Right cardiac atrium (tissue), 5 donors: ENCODE measurements around the gene TAPBP. TPM values are rescaled to one million over a fixed set of nuclear protein-coding genes. Genes with fewer than 3 reads are reported as not detected.

Experiments used
- ATAC-seq, 2 donors: fragments of 200-7000 bp; cut with Tn5 transposase; one replicate each; pipeline versions ENCODE4 v1.8.0 to v1.9.1; 2020; ENCODE audit warnings: moderate library complexity in 2 of 2, mild to moderate bottlenecking in 1 of 2
- DNase-seq, 3 donors: peaks; one replicate each; pipeline ENCODE4 v3.0.0-alpha.2; 2020
- H3K27ac ChIP-seq: one replicate; pipeline ENCODE4 v1.5.1; 2013; ENCODE audit warnings: mild to moderate bottlenecking, low read length, control low read depth, moderate library complexity
- H3K27me3 ChIP-seq: one replicate; pipeline ENCODE4 v1.6.1; 2013; ENCODE audit not compliant: control insufficient read depth, insufficient read depth
- H3K4me1 ChIP-seq: one replicate; pipeline ENCODE4 v1.6.1; 2013; ENCODE audit warnings: low read length; ENCODE audit not compliant: control insufficient read depth, insufficient read depth
- H3K4me3 ChIP-seq: one replicate; pipeline ENCODE4 v1.5.1; 2013; ENCODE audit warnings: low read length, control low read depth
- H3K9me3 ChIP-seq: one replicate; pipeline ENCODE4 v1.6.1; 2013; ENCODE audit warnings: low read length; ENCODE audit not compliant: control insufficient read depth
- WGBS: extraction: QIAGEN DNeasy Blood & Tissue Kit; methylation state at CpG from one replicate; pipeline ENCODE4 v1.1.7; 2013; 5-methylcytosine and 5-hydroxymethylcytosine counted together
- intact Hi-C, 4 donors: fragments of 100-400 bp; cut with DNase I; formaldehyde crosslinking; loops; one replicate each; pipeline versions ENCODE4 v1.11.0 to v1.14.0; 2022 to 2023
- polyA plus RNA-seq: library from polyadenylated mRNA; stranded (reverse); fragments of 200-250 nt; gene quantifications from one replicate; pipeline ENCODE4 v1.2.3, GENCODE V29; 2013
- total RNA-seq, 4 donors: library from RNA; stranded (reverse); fragmentation: NEBNext Ultra II Directional; extraction: Animal tissue kit (Norgen Biotek cat#: 25700); gene quantifications; one replicate each; pipeline ENCODE4 v1.2.1, GENCODE V29; 2021
- donor health status: healthy with polysubstance abuse.
- donor health status: DM: no; HTN: yes; CAD: no.
- donor health status: DM: no; HTN: no; CAD: no.
- donor health status: DM: no; HTN: yes; CAD: no; lungs with severe emphysema.
- donor health status: DM: yes; HTN: yes; CAD: no.

The TAPBP gene
- total and polyA plus RNA-seq, 5 donors = 35.3 to 91.6 (median 86.9) TPM

- intact Hi-C loops = no loop called here
- H3K4me1 ChIP-seq = peaks cover 12% of the 10 kb centered on the region
- no peaks in the 10 kb centered on the region for H3K27me3 ChIP-seq
- H3K4me3 ChIP-seq = peak overlapping the region; percentile 84
- H3K9me3 ChIP-seq = no peaks in the 10 kb centered on the region
- WGBS = under 1% methylated on average over 33 of the region's 33 CpGs
- DNase-seq (peak; percentile 54 to 83 (median 82)), ATAC-seq (peak; percentile 1 to 2)
- H3K27ac ChIP-seq = peak overlapping the region; percentile 96
Observed at GRCh38 chr6:33313105-33313708, 671 bp downstream of the TAPBP start.

- WGBS = 7% methylated on average over 29 of the region's 29 CpGs
Observed at GRCh38 chr6:33312361-33313104, 1.3 kb downstream of the TAPBP start.

GRCh38 chr6:33306356-33306755 lies 7.5 kb downstream of the TAPBP start:
- ATAC-seq = no peak
- no peaks in the 10 kb centered on the region for H3K9me3 ChIP-seq
- H3K4me1 ChIP-seq = no peaks in the 10 kb centered on the region
- H3K27ac ChIP-seq = no peak overlapping the region
- intact Hi-C loops = no loop called here
- DNase-seq = no peak
- WGBS = 84% methylated on average over 4 of the region's 4 CpGs
- H3K27me3 ChIP-seq = no peaks in the 10 kb centered on the region
- no peak overlapping the region for H3K4me3 ChIP-seq

More at GRCh38 chr6:33312361-33313104, 1.3 kb downstream of the TAPBP start:
- intact Hi-C loops = no loop called here
- H3K4me1 ChIP-seq = peaks cover 12% of the 10 kb centered on the region
- peak; percentile 62 to 80 (median 74) for DNase-seq
- no peak overlapping the region for H3K27ac ChIP-seq
- ATAC-seq = peak; percentile 5 to 7
- peak overlapping the region; percentile 84 for H3K4me3 ChIP-seq
- no peaks in the 10 kb centered on the region for H3K9me3 ChIP-seq
- H3K27me3 ChIP-seq = no peaks in the 10 kb centered on the region

GRCh38 chr6:33305052-33305451 lies 8.8 kb downstream of the TAPBP start:
- H3K27me3 ChIP-seq = no peaks in the 10 kb centered on the region
- no peaks in the 10 kb centered on the region for H3K9me3 ChIP-seq
- no peak for DNase-seq
- no peak for ATAC-seq
- H3K27ac ChIP-seq = no peak overlapping the region
- no peaks in the 10 kb centered on the region for H3K4me1 ChIP-seq
- intact Hi-C loops = no loop called here
- no peak overlapping the region for H3K4me3 ChIP-seq
- WGBS = 81% methylated on average over 8 of the region's 8 CpGs

DNA sequence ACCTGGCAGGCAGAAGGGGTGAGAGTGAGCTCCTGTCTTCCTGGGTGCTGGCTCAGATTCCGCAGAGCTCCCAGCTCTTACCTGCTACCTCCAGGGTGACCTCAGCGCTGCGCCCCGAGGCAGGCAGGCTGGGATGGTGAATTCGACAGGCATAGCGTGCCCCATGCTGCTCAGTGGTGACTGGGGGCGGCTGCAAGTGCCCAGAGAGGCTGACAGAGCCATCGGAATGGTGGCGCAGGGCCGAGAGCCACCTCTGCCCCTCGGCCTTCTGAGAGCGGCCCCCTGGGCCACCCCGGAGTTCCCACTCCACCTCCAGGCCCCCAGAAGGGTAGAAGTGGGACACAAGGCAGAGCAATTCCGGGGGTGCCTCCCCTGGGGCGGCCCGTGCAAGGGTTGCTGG lies 9.7 kb downstream of the TAPBP start:
- H3K4me3 ChIP-seq = no peak overlapping the region
- DNase-seq = peak in 1 of 3 donors; percentile 59
- no peaks in the 10 kb centered on the region for H3K9me3 ChIP-seq
- no peaks in the 10 kb centered on the region for H3K27me3 ChIP-seq
- no peaks in the 10 kb centered on the region for H3K4me1 ChIP-seq
- 87% methylated on average over 16 of the region's 16 CpGs for WGBS
- no peak for ATAC-seq
- intact Hi-C loops = no loop called here
- H3K27ac ChIP-seq = no peak overlapping the region

- no peaks in the 10 kb centered on the region for H3K4me1 ChIP-seq
Observed at GRCh38 chr6:33301877-33302276, 12.0 kb downstream of the TAPBP start.

GRCh38 chr6:33299237-33299944 lies 14.5 kb downstream of the TAPBP start:
- under 1% methylated on average over 54 of the region's 54 CpGs for WGBS
- intact Hi-C loops = loop anchor here in 1 of 4 donors (2.0 kb wide), 1 partner anchor 15 kb away; the partner anchor contains the start of gene TAPBP

More at GRCh38 chr6:33301877-33302276, 12.0 kb downstream of the TAPBP start:
- no peak for ATAC-seq
- no peak for DNase-seq
- Histone ChIP-seq H3K9me3 (no peaks in the 10 kb centered on the region), H3K4me3 (no peak overlapping the region), H3K27ac (no peak overlapping the region), H3K27me3 (no peaks in the 10 kb centered on the region)
- WGBS = 93% methylated on average over 3 of the region's 3 CpGs
- intact Hi-C loops = no loop called here

GRCh38 chr6:33298773-33299236 lies 15.1 kb downstream of the TAPBP start, which contains the start of gene RGL2:
TSS of gene RGL2 (minus strand) at chr6:33298942. CDS start at chr6:33298610, 332 bp downstream.
- Histone ChIP-seq H3K4me3 (peak within 1 kb of the TSS; percentile 68), H3K4me1 (no peaks in the 10 kb centered on the region), H3K27ac (peak within 1 kb of the TSS; percentile 95), H3K27me3 (no peaks in the 10 kb centered on the region), H3K9me3 (no peaks in the 10 kb centered on the region)
- ATAC-seq (peak; percentile 84 to 86), DNase-seq (peak; percentile 90 to 96 (median 95))
- intact Hi-C loops = loop anchor here in 1 of 4 donors (2.0 kb wide), 1 partner anchor 16 kb away; the partner anchor contains the start of gene TAPBP
- WGBS = under 1% methylated on average over 34 of the region's 34 CpGs

More at GRCh38 chr6:33299237-33299944, 14.5 kb downstream of the TAPBP start:
- peak; percentile 93 to 96 (median 96) for DNase-seq
- Histone ChIP-seq H3K9me3 (no peaks in the 10 kb centered on the region), H3K27ac (peak overlapping the region; percentile 95), H3K27me3 (no peaks in the 10 kb centered on the region), H3K4me3 (peak overlapping the region; percentile 68), H3K4me1 (no peaks in the 10 kb centered on the region)
- ATAC-seq = peak; percentile 76 to 80

DNA sequence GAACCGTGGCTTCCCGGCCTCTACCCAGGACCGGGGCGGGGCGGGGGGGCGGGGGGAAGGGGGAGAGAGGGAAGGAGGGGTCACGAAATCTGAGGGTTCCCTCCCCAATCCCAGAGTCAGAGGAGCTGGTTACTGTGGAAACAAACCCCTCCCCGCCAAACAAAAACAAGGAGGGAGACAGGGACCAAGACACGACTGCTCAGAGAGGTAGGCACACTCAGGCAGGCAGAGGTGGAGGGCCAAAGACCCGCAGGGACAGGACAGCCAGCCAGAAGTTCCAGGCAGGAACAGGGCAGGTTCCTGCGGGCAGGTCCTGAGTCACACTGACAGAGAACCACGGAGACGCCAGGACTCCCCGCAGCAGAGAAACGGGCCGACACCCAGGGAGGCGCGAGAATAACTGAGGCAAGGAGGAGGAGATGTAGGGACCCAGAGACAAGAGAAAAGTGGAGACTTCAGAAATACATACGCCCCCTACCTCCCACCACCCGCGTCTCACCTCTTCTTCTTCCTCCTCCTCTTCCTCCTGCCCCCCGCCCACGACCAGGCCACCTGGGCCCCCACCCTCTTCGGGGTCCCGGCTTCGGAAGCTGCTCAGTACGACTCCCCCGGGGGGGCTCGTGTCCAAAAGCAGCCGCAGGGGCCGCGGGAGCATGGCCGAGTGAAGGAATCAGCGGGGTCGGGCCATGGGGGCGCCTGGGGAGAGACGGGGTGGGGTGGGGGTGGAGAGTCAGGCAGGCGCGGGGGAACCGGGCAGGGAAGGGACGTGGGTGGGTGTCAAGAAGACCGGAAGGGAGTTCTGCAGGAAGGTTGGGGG lies 15.7 kb downstream of the TAPBP start:
- Histone ChIP-seq H3K27me3 (no peaks in the 10 kb centered on the region), H3K27ac (peak overlapping the region; percentile 95), H3K9me3 (no peaks in the 10 kb centered on the region), H3K4me3 (peak overlapping the region; percentile 68), H3K4me1 (no peaks in the 10 kb centered on the region)
- ATAC-seq (peak; percentile 59 to 62), DNase-seq (peak; percentile 79 to 86 (median 85))
- intact Hi-C loops = loop anchor here in 1 of 4 donors (2.0 kb wide), 1 partner anchor 17 kb away; the partner anchor contains the start of gene TAPBP
- 1% methylated on average over 42 of the region's 42 CpGs for WGBS

GRCh38 chr6:33297406-33297955 lies 16.4 kb downstream of the TAPBP start:
- no peaks in the 10 kb centered on the region for H3K4me1 ChIP-seq
- H3K27me3 ChIP-seq = no peaks in the 10 kb centered on the region
- H3K9me3 ChIP-seq = no peaks in the 10 kb centered on the region
- ATAC-seq (peak; percentile 0 to 1), DNase-seq (peak; percentile 44 to 76 (median 74))
- WGBS = 13% methylated on average over 16 of the region's 16 CpGs
- peak overlapping the region; percentile 68 for H3K4me3 ChIP-seq
- intact Hi-C loops = no loop called here
- H3K27ac ChIP-seq = peak overlapping the region; percentile 62
